Right lobe of liver (tissue), 4 donors: ENCODE measurements around the gene ITGB3.

ENCODE experiments used
- POLR2A ChIP-seq: fragments of 450-650 bp; IDR thresholded peaks from one replicate; pipeline ENCODE4 v1.6.1; 2017; ENCODE audit warnings: antibody characterized with exemption, mild to moderate bottlenecking
- TF ChIP-seq, protein P1 (sequence below), 4 donors: fragments of 200-600 bp in 3 of 4; fragments of 450-650 bp in 1 of 4; IDR thresholded peaks; one replicate each; pipeline versions ENCODE4 v1.5.1 to v1.8.0; 2016 to 2022; ENCODE audit warnings: antibody characterized with exemption in 4 of 4, mild to moderate bottlenecking in 2 of 4
- donor health status: DM: no; HTN: no; CAD: no.
- donor health status: DM: no; HTN: no; CAD: no.
- donor health status: DM: no; HTN: yes; CAD: no.

DNA sequence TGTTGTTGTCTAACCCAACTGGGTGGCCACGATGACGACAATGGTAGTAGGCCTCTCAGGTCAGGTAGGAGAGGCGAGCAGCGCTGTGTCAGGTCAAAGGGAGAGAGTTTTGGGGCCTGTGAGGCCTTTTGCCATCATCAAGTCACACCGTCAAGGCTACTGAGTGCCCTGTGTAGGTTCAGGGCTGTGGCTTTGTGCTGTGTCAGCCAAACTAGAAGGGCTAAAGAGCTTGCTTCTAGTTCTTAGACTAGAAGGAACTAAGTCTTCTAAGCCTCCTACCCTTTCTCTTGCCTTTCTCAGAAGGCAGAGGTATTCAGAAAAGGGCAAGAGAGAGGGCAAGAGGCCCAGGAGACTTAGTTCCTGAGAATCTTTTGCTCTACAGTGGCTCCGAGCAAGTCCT, 45.1 kb downstream of the ITGB3 start:
- TF ChIP-seq, protein P1, sequence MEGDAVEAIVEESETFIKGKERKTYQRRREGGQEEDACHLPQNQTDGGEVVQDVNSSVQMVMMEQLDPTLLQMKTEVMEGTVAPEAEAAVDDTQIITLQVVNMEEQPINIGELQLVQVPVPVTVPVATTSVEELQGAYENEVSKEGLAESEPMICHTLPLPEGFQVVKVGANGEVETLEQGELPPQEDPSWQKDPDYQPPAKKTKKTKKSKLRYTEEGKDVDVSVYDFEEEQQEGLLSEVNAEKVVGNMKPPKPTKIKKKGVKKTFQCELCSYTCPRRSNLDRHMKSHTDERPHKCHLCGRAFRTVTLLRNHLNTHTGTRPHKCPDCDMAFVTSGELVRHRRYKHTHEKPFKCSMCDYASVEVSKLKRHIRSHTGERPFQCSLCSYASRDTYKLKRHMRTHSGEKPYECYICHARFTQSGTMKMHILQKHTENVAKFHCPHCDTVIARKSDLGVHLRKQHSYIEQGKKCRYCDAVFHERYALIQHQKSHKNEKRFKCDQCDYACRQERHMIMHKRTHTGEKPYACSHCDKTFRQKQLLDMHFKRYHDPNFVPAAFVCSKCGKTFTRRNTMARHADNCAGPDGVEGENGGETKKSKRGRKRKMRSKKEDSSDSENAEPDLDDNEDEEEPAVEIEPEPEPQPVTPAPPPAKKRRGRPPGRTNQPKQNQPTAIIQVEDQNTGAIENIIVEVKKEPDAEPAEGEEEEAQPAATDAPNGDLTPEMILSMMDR (IDR thresholded peaks at IDR 0.05): no peak
- TF ChIP-seq POLR2A: no peak
